Stomach (tissue), 4 donors: ENCODE data around the gene ANXA2R.

Experiments used
- EP300 ChIP-seq: sonication (generic); formaldehyde crosslinking; IDR thresholded peaks from one replicate; pipeline ENCODE4 v1.6.1; 2017; ENCODE audit warnings: antibody characterized with exemption
- POLR2A ChIP-seq, 4 donors: fragments of 450-650 bp; IDR thresholded peaks; one replicate each; pipeline ENCODE4 v1.6.1; 2016; ENCODE audit warnings: antibody characterized with exemption in 4 of 4, control low read depth in 2 of 4, mild to moderate bottlenecking in 1 of 4, moderate library complexity in 1 of 4
- POLR2AphosphoS5 ChIP-seq, 3 donors: sonication (generic); formaldehyde crosslinking; IDR thresholded peaks; one replicate each; pipeline ENCODE4 v1.6.1; 2016; ENCODE audit warnings: antibody characterized with exemption in 3 of 3
- TF ChIP-seq, protein P1 (sequence below), 7 experiments: fragments of 450-650 bp in 4 of 7; fragments of 200-600 bp in 3 of 7; sonication (generic) in 3 of 7; IDR thresholded peaks; one replicate each; pipeline ENCODE4 v1.5.1; 2016 to 2019; ENCODE audit warnings: antibody characterized with exemption in 7 of 7, control low read depth in 2 of 7, mild to moderate bottlenecking in 1 of 7

DNA sequence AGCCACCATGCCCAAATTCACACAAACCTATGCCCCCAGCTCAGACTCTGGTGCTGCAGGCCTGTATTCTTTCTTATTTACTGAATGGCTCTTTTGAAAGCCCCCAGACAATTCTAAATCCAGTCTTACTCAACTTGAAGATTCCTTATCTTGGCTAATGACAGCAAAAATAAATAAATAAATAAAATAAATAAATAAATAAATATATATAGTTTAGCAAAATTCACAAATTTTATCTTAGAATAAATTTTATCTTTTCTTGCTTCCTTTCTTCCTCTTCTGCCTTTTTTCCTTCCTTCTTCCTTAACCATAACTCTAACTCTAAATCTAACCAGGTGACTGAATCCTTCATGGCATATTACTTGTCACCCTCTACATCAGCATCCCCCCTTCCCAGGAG is 25.6 kb downstream of the ANXA2R start:
- TF ChIP-seq, protein P1, sequence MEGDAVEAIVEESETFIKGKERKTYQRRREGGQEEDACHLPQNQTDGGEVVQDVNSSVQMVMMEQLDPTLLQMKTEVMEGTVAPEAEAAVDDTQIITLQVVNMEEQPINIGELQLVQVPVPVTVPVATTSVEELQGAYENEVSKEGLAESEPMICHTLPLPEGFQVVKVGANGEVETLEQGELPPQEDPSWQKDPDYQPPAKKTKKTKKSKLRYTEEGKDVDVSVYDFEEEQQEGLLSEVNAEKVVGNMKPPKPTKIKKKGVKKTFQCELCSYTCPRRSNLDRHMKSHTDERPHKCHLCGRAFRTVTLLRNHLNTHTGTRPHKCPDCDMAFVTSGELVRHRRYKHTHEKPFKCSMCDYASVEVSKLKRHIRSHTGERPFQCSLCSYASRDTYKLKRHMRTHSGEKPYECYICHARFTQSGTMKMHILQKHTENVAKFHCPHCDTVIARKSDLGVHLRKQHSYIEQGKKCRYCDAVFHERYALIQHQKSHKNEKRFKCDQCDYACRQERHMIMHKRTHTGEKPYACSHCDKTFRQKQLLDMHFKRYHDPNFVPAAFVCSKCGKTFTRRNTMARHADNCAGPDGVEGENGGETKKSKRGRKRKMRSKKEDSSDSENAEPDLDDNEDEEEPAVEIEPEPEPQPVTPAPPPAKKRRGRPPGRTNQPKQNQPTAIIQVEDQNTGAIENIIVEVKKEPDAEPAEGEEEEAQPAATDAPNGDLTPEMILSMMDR (IDR thresholded peaks at IDR 0.05): no peak
- TF ChIP-seq POLR2AphosphoS5 (IDR thresholded peaks at IDR 0.05) (no peak), EP300 (no peak), POLR2A (IDR thresholded peaks at IDR 0.05) (no peak)
